Thymus (tissue), 11 donors: Measurements from ENCODE around the gene ANKRD30A. TPM values are rescaled to one million over a fixed set of nuclear protein-coding genes. Genes with fewer than 3 reads are reported as not detected.
"Not testable (repeated sequence)": the region's sequence is repeated elsewhere in the genome, so short reads cannot be mapped to it uniquely, and the experiment has no call there.

Experiments used
- DNase-seq, 9 donors: peaks; one replicate each; pipeline ENCODE4 v3.0.0-alpha.2; 2013; ENCODE audit warnings: low spot score in 9 of 9, low read depth in 6 of 9, missing footprints in 1 of 9
- H3K27ac ChIP-seq, 2 donors: one replicate each; pipeline ENCODE4 v1.5.1; 2013; ENCODE audit warnings: control low read depth in 1 of 2, low read depth in 1 of 2, low read length in 1 of 2, mild to moderate bottlenecking in 1 of 2, moderate library complexity in 1 of 2
- H3K27me3 ChIP-seq, 2 donors: one replicate each; pipeline ENCODE4 v1.5.1; 2013; ENCODE audit warnings: low read length in 1 of 2; ENCODE audit not compliant: control insufficient read depth in 2 of 2, insufficient read depth in 1 of 2
- H3K36me3 ChIP-seq, 2 donors: one replicate each; pipeline ENCODE4 v1.5.1; 2013; ENCODE audit warnings: low read length in 1 of 2, mild to moderate bottlenecking in 1 of 2, moderate library complexity in 1 of 2; ENCODE audit not compliant: control insufficient read depth in 2 of 2, insufficient read depth in 2 of 2
- H3K4me1 ChIP-seq, 2 donors: one replicate each; pipeline ENCODE4 v1.5.1; 2013; ENCODE audit warnings: low read length in 2 of 2; ENCODE audit not compliant: control insufficient read depth in 2 of 2, insufficient read depth in 2 of 2
- H3K4me3 ChIP-seq, 2 donors: one replicate each; pipeline ENCODE4 v1.5.1; 2013; ENCODE audit warnings: low read length in 2 of 2, control low read depth in 1 of 2, mild to moderate bottlenecking in 1 of 2
- H3K9me3 ChIP-seq, 2 donors: one replicate each; pipeline ENCODE4 v1.5.1; 2013; ENCODE audit warnings: low read length in 1 of 2, mild to moderate bottlenecking in 1 of 2; ENCODE audit not compliant: control insufficient read depth in 2 of 2, insufficient read depth in 1 of 2
- WGBS: extraction: QIAGEN DNeasy Blood & Tissue Kit; methylation state at CpG from one replicate; pipeline ENCODE4 v1.1.7; 2013; 5-methylcytosine and 5-hydroxymethylcytosine counted together
- polyA plus RNA-seq: library from polyadenylated mRNA; stranded (reverse); fragments of 200-250 nt; gene quantifications from one replicate; pipeline ENCODE4 v1.2.3, GENCODE V29; 2013
- total RNA-seq: library from RNA; stranded (reverse); fragments of 120-200 nt; gene quantifications from one replicate; pipeline ENCODE4 v1.2.4, GENCODE V29; 2013
- donor health status: healthy.

Gene ANKRD30A
- total and polyA plus RNA-seq, 2 donors = 0.02 TPM; not detected in 1

- peaks cover 0 to 17% of the 10 kb centered on the region in 2 donors for H3K9me3 ChIP-seq
Measured at GRCh38 chr10:37390926-37391325, 265.5 kb downstream of the ANKRD30A start.

GRCh38 chr10:37400774-37401173 is 275.4 kb downstream of the ANKRD30A start:
- peaks cover 0 to 11% of the 10 kb centered on the region in 2 donors for H3K9me3 ChIP-seq
- H3K4me1 ChIP-seq, H3K4me3 ChIP-seq, H3K36me3 ChIP-seq, H3K27me3 ChIP-seq, DNase-seq, H3K27ac ChIP-seq: not testable (repeated sequence)
- WGBS = 75% methylated on average over 2 of the region's 2 CpGs

More at GRCh38 chr10:37390926-37391325, 265.5 kb downstream of the ANKRD30A start:
- H3K4me3 ChIP-seq = no peak overlapping the region
- no peak overlapping the region for H3K27ac ChIP-seq
- H3K4me1 ChIP-seq = no peaks in the 10 kb centered on the region
- DNase-seq = no peak
- H3K27me3 ChIP-seq = no peaks in the 10 kb centered on the region
- 86% methylated on average over 3 of the region's 3 CpGs for WGBS
- no peaks in the 10 kb centered on the region for H3K36me3 ChIP-seq

- Histone ChIP-seq H3K4me1 (no peaks in the 10 kb centered on the region), H3K36me3 (no peaks in the 10 kb centered on the region), H3K27me3 (no peaks in the 10 kb centered on the region), H3K27ac (no peak overlapping the region), H3K4me3 (no peak overlapping the region), H3K9me3 (peaks cover 0 to 11% of the 10 kb centered on the region in 2 donors)
- WGBS = 77% methylated on average over 3 of the region's 3 CpGs
- no peak for DNase-seq
Measured at GRCh38 chr10:37401225-37401624, 275.8 kb downstream of the ANKRD30A start.

- DNase-seq = no peak
- no peaks in the 10 kb centered on the region for H3K27me3 ChIP-seq
- WGBS = 70% methylated on average over 2 of the region's 2 CpGs
Measured at GRCh38 chr10:37403776-37404175, 278.4 kb downstream of the ANKRD30A start.

More at GRCh38 chr10:37403776-37404175, 278.4 kb downstream of the ANKRD30A start:
- Histone ChIP-seq H3K36me3 (no peaks in the 10 kb centered on the region), H3K4me1 (no peaks in the 10 kb centered on the region), H3K9me3 (peaks cover 0 to 11% of the 10 kb centered on the region in 2 donors), H3K27ac (no peak overlapping the region), H3K4me3 (no peak overlapping the region)
